OCI-LY3 (cell line): Measurements from ENCODE around the gene TMEM74B.
A peak's percentile ranks its signal among the peaks of the same experiment; 100 is the strongest.

Source experiments
- H2AFZ ChIP-seq: fragments of 200-600, 300-600 bp; shearing (Covaris generic); 2 replicates; pipeline ENCODE4 v1.6.0; 2014; ENCODE audit warnings: antibody characterized with exemption, low read depth, low read length
- H3K27ac ChIP-seq: fragments of 200-600, 300-600 bp; sonication (generic); 2 replicates; pipeline ENCODE4 v1.5.1; 2014; ENCODE audit warnings: mild to moderate bottlenecking, low read length, moderate library complexity, mixed read lengths
- H3K27me3 ChIP-seq: fragments of 200-600, 300-600 bp; sonication (generic); 2 replicates; pipeline ENCODE4 v1.6.1; 2014; ENCODE audit warnings: low read depth, low read length, mixed read lengths
- H3K36me3 ChIP-seq: fragments of 200-600, 300-600 bp; sonication (generic); replicated peaks from 2 replicates; pipeline ENCODE3; 2014; ENCODE audit warnings: low read depth, low read length, mixed read lengths
- H3K4me1 ChIP-seq: fragments of 300-600, 200-600 bp; sonication (generic); 2 replicates; pipeline ENCODE4 v1.6.1; 2014; ENCODE audit warnings: low read length, mixed read lengths
- H3K4me2 ChIP-seq: fragments of 200-600, 300-600 bp; sonication (generic); 2 replicates; pipeline ENCODE4 v1.6.1; 2014; ENCODE audit warnings: low read length, mixed read lengths
- H3K4me3 ChIP-seq: fragments of 300-600, 200-600 bp; sonication (generic); 2 replicates; pipeline ENCODE4 v1.5.1; 2014; ENCODE audit warnings: antibody characterized with exemption, mild to moderate bottlenecking, low read length, moderate library complexity
- H3K79me2 ChIP-seq: fragments of 300-600, 200-600 bp; shearing (Covaris generic); 2 replicates; pipeline ENCODE4 v1.6.1; 2014; ENCODE audit warnings: mild to moderate bottlenecking, low read length, mixed read lengths
- H3K9ac ChIP-seq: fragments of 300-600, 200-600 bp; shearing (Covaris generic); 2 replicates; pipeline ENCODE4 v1.6.0; 2014; ENCODE audit warnings: mild to moderate bottlenecking, low read length, moderate library complexity
- H3K9me3 ChIP-seq: fragments of 200-600, 300-600 bp; shearing (Covaris generic); 2 replicates; pipeline ENCODE4 v1.6.1; 2014; ENCODE audit warnings: low read length, mixed read lengths; ENCODE audit not compliant: insufficient read depth
- H4K20me1 ChIP-seq: fragments of 200-600, 300-600 bp; sonication (generic); 2 replicates; pipeline ENCODE4 v1.6.1; 2016; ENCODE audit warnings: low read length, mixed read lengths; ENCODE audit not compliant: insufficient read depth
- EZH2phosphoT487 ChIP-seq: fragments of 200-600 bp; shearing (Covaris generic); IDR thresholded peaks from 2 replicates; pipeline ENCODE4 v1.6.1; 2018; ENCODE audit warnings: antibody characterized with exemption, mixed run types, low read depth
- TF ChIP-seq, protein P1 (sequence below): fragments of 200-600, 300-600 bp; sonication (generic); IDR thresholded peaks from 2 replicates; pipeline ENCODE4 v1.5.1; 2014; ENCODE audit warnings: antibody characterized with exemption, low read length, low read depth

The TMEM74B gene

GRCh38 chr20:1184638-1185315, at the start of gene TMEM74B:
Gene TMEM74B (minus strand): TSS chr20:1184981. CDS start chr20:1183801, 1,180 bp downstream.
- Histone ChIP-seq H3K9ac (no peak within 1 kb of the TSS), H2AFZ (no peak within 1 kb of the TSS), H3K4me3 (no peak within 1 kb of the TSS), H3K4me2 (0 out of 2 replicates have a peak within 1 kb of the TSS, but pooled peaks have one; percentile 7), H3K27me3 (no peaks in the 10 kb centered on the region), H4K20me1 (no peaks in the 10 kb centered on the region), H3K4me1 (no peaks in the 10 kb centered on the region), H3K36me3 (no peaks in the 10 kb centered on the region), H3K79me2 (no peaks in the 10 kb centered on the region), H3K9me3 (no peaks in the 10 kb centered on the region), H3K27ac (no peak within 1 kb of the TSS)
- TF ChIP-seq EZH2phosphoT487: no peak
- TF ChIP-seq, protein P1, sequence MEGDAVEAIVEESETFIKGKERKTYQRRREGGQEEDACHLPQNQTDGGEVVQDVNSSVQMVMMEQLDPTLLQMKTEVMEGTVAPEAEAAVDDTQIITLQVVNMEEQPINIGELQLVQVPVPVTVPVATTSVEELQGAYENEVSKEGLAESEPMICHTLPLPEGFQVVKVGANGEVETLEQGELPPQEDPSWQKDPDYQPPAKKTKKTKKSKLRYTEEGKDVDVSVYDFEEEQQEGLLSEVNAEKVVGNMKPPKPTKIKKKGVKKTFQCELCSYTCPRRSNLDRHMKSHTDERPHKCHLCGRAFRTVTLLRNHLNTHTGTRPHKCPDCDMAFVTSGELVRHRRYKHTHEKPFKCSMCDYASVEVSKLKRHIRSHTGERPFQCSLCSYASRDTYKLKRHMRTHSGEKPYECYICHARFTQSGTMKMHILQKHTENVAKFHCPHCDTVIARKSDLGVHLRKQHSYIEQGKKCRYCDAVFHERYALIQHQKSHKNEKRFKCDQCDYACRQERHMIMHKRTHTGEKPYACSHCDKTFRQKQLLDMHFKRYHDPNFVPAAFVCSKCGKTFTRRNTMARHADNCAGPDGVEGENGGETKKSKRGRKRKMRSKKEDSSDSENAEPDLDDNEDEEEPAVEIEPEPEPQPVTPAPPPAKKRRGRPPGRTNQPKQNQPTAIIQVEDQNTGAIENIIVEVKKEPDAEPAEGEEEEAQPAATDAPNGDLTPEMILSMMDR: no peak

DNA sequence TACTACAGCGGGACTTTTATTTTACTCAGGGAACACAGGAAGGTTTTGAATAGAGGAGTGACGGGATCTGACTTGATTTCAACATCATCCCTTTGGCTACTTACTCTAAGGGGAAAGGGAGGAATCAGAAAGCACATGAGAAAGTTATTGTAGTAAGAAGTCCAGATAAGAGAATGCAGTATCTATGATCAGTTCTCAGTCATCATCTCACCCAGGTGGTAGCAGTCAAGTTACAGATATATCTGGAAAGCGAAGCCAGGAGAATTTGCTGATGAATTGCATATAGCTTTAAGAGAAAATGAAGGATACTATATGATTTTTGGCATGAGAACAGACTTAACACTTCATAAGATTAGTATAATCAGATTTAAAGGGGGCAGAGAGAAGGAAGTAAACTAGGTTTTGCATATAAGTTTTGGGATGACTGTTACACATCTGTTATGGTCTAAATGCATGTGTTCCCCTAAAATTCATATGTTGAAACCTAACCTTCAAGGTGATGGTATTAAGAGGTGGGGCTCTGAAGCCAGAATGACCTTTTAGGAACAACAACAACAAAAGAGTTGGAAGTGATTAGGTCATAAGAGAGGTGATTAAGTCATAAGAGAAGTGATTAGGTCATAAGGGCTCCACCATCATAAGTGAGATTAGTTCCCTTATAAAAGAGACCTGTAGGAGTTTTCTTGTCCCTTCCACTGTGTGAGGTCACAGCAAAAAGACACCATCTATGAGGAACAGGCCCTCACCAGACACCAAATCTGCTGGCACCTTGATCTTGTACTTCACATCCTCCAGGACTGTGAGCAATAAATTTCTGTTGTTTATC, 47.7 kb upstream of the TMEM74B start:
- H3K27ac ChIP-seq: no peak overlapping the region
- H3K79me2 ChIP-seq: no peaks in the 10 kb centered on the region
- H3K4me1 ChIP-seq: peaks cover 20% of the 10 kb centered on the region
- H3K36me3 ChIP-seq: no peaks in the 10 kb centered on the region
- peak overlapping the region; percentile 28 for H3K4me2 ChIP-seq
- H3K27me3 ChIP-seq: peaks cover 23% of the 10 kb centered on the region
- TF ChIP-seq, protein P1: no peak
- TF ChIP-seq EZH2phosphoT487: no peak
- H4K20me1 ChIP-seq: no peaks in the 10 kb centered on the region
- no peak overlapping the region for H2AFZ ChIP-seq
- no peak overlapping the region for H3K4me3 ChIP-seq
- no peaks in the 10 kb centered on the region for H3K9me3 ChIP-seq
- H3K9ac ChIP-seq: no peak overlapping the region

GRCh38 chr20:1229541-1229940, 44.8 kb upstream of the TMEM74B start:
- no peaks in the 10 kb centered on the region for H4K20me1 ChIP-seq
- H3K27ac ChIP-seq: no peak overlapping the region
- TF ChIP-seq EZH2phosphoT487: no peak
- TF ChIP-seq, protein P1: no peak
- no peak overlapping the region for H2AFZ ChIP-seq
- H3K9ac ChIP-seq: no peak overlapping the region
- H3K79me2 ChIP-seq: no peaks in the 10 kb centered on the region
- H3K4me3 ChIP-seq: no peak overlapping the region
- peaks cover 16% of the 10 kb centered on the region for H3K4me1 ChIP-seq
- no peaks in the 10 kb centered on the region for H3K36me3 ChIP-seq
- H3K9me3 ChIP-seq: no peaks in the 10 kb centered on the region
- peaks cover 19% of the 10 kb centered on the region for H3K27me3 ChIP-seq
- no peak overlapping the region for H3K4me2 ChIP-seq
